Activated T-cell treated with anti-CD3 and anti-CD28 coated beads, Interleukin-2, amount 50 U/mL, for 4 hours (primary cell): Measurements from ENCODE around the gene HMCN1. TPM values are rescaled to one million over a fixed set of nuclear protein-coding genes. Genes with fewer than 3 reads are reported as not detected.
"Not testable (repeated sequence)": the region's sequence is repeated elsewhere in the genome, so short reads cannot be mapped to it uniquely, and the experiment has no call there.

Experiments used
- ATAC-seq, 2 donors: fragments of 200-7000 bp; cut with Tn5 transposase; one replicate each; pipeline ENCODE4 v1.10.0; 2021
- DNase-seq: peaks from one replicate; pipeline ENCODE4 v3.0.0-alpha.2; 2020
- H3K27me3 Mint-ChIP-seq: one replicate; pipeline ENCODE4 v1.8.0; 2021; ENCODE audit warnings: low read depth, mixed read lengths
- H3K36me3 Mint-ChIP-seq: one replicate; pipeline ENCODE4 v1.8.0; 2022; ENCODE audit warnings: mixed read lengths; ENCODE audit not compliant: insufficient read depth
- H3K4me1 Mint-ChIP-seq: one replicate; pipeline ENCODE4 v1.8.0; 2021; ENCODE audit warnings: low read depth, mixed read lengths
- H3K4me3 Mint-ChIP-seq: one replicate; pipeline ENCODE4 v1.8.0; 2021; ENCODE audit warnings: mild to moderate bottlenecking, moderate library complexity, mixed read lengths
- H3K9me3 Mint-ChIP-seq: one replicate; pipeline ENCODE4 v1.8.0; 2021; ENCODE audit warnings: mixed read lengths
- total RNA-seq, 3 donors: library from RNA; stranded (reverse); gene quantifications; one replicate each; pipeline ENCODE4 v1.2.1, GENCODE V29; 2021

Gene HMCN1
- total RNA-seq, 3 donors from 2014 or later: under 0.01 to 0.03 (median 0.03) TPM

- no peak for ATAC-seq
- no peak overlapping the region for H3K4me3 Mint-ChIP-seq
- no peak for DNase-seq
- H3K27me3 Mint-ChIP-seq: peaks cover 25% of the 10 kb centered on the region
- H3K9me3 Mint-ChIP-seq: no peaks in the 10 kb centered on the region
- H3K36me3 Mint-ChIP-seq: no peaks in the 10 kb centered on the region
- peaks cover 11% of the 10 kb centered on the region for H3K4me1 Mint-ChIP-seq
Measured at GRCh38 chr1:186210258-186210657, 476.1 kb downstream of the HMCN1 start.

DNA sequence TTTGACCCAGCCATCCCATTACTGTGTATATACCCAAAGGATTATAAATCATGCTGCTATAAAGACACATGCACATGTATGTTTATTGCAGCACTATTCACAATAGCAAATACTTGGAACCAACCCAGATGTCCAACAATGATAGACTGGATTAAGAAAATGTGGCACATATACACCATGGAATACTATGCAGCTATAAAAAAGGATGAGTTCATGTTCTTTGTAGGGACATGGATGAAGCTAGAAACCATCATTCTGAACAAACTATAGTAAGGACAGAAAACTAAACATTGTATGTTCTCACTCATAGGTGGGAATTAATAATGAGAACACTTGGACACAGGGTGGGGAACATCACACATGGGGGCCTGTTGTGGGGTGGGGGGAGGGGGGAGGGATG, 477.4 kb downstream of the HMCN1 start:
- not testable (repeated sequence) for H3K4me1 Mint-ChIP-seq, H3K36me3 Mint-ChIP-seq, DNase-seq, ATAC-seq, H3K9me3 Mint-ChIP-seq, H3K4me3 Mint-ChIP-seq
- peaks cover 25% of the 10 kb centered on the region for H3K27me3 Mint-ChIP-seq

DNA sequence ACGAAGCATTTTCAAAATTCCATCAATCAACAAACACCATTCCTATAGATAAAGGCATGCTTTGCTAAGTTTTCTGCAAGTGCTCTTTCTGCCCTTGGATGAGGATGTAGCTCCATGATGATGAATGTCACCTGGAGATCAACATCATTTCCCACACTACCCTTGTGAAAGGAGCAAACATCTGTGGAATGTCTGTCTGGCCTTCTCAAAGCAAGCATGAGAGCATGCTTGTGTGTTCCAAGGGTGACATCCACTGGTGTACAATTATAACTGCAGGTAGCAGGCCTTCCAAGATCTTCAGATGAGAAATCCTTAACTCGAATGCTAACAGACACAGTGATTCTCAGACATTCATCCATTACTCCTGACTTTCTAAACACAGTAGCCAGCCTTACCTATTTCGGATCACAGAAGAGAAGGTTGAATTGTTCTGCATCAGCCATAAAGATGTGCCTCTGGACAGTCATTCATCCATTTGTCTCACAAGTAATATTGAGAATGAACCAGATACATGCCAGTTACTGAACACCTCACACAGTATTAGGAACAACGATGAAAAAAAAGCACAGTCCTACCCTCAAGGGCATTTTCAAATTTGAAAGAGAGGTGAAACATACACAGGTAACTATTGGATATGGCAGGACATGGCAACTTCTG, 478.5 kb downstream of the HMCN1 start:
- no peak for ATAC-seq
- Mint-ChIP-seq H3K27me3 (peaks cover 16% of the 10 kb centered on the region), H3K4me1 (no peaks in the 10 kb centered on the region), H3K36me3 (no peaks in the 10 kb centered on the region), H3K9me3 (no peaks in the 10 kb centered on the region), H3K4me3 (no peak overlapping the region)
- DNase-seq: no peak

DNA sequence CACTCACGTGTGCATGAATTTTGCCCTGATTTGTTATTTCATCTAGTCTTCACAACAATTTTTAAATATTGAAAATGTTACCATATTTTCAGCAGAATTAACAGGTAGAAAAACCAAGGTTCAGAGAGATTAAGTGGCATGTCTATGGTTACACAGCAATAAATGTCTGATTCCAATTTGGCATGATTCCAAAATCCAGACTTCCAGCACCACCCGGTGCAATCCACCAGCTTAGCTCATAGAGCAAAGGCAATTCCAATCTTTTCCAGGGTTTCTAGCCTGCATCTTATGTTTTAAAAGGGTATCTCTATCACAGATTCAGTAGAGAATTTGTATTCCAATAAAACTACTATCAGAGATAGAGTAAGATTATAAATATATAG, 479.0 kb downstream of the HMCN1 start:
- Mint-ChIP-seq H3K36me3 (no peaks in the 10 kb centered on the region), H3K4me1 (no peaks in the 10 kb centered on the region), H3K9me3 (no peaks in the 10 kb centered on the region), H3K4me3 (no peak overlapping the region), H3K27me3 (peaks cover 12% of the 10 kb centered on the region)
- DNase-seq: no peak
- no peak for ATAC-seq

DNA sequence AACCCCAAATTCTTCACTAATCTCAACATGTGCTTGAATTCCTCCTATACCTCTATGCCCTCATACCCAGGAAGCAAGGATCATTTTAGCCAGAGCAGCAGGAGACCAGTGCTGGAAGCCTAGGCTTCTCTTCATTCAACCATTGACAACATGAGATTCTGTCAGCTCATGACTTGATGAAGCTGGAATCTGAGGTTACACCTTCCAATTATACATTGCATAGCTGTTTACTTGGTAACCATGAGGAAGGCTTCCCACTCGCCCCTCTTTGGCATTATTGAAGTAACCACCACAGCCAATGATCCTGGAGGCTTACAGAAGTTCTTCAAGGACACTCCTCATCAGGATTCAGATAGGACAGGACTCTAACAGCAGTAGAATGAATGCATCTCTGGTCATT, 480.6 kb downstream of the HMCN1 start:
- ATAC-seq: no peak
- Mint-ChIP-seq H3K4me3 (no peak overlapping the region), H3K4me1 (no peaks in the 10 kb centered on the region)

DNA sequence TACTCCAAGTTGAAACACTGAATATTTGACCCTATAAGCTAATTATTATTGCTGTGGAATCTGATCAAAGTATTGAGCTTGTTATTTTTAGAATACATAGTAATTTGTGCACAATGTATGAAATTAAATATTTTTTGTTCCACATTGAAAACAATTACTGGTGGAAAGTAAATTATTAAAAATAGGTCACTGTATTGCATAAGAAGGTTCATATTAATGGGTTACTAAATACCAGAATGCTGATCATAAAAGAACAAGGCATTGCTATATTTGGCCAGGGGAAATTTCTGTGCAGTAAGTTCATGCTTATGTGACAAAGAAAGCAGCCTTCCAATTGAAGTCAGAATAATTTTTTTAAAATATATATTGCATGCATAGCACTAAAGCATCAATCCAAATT, 481.4 kb downstream of the HMCN1 start:
- ATAC-seq (no peak), DNase-seq (no peak)
- Mint-ChIP-seq H3K27me3 (peaks cover 7% of the 10 kb centered on the region), H3K9me3 (no peaks in the 10 kb centered on the region), H3K36me3 (no peaks in the 10 kb centered on the region), H3K4me1 (no peaks in the 10 kb centered on the region), H3K4me3 (no peak overlapping the region)

More for the DNA sequence above, 480.6 kb downstream of the HMCN1 start:
- DNase-seq: no peak
- Mint-ChIP-seq H3K27me3 (peaks cover 7% of the 10 kb centered on the region), H3K36me3 (no peaks in the 10 kb centered on the region), H3K9me3 (no peaks in the 10 kb centered on the region)

- Mint-ChIP-seq H3K4me3 (no peak overlapping the region), H3K27me3 (peaks cover 2% of the 10 kb centered on the region), H3K4me1 (no peaks in the 10 kb centered on the region), H3K36me3 (no peaks in the 10 kb centered on the region), H3K9me3 (no peaks in the 10 kb centered on the region)
- no peak for DNase-seq
- ATAC-seq: no peak
Measured at GRCh38 chr1:186218654-186219352, 484.6 kb downstream of the HMCN1 start.

DNA sequence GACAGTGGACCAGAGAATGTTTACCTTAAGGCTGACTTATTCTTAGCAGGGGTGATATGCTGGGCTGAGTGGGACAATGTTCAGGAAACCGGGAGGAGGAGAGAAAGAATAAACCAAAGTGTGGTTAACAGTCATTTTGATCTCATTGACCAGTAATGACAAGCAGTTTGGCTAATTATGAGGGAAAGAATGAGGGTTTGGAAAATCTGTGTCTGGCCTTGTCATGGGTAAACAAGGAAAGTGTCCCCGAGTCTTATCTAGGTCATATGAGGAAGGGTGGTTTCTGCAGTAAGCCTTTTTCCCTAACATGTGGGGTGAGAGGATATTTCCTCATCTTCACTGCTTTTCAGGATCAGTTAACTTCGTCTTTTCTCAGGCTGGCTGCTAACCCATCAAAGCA, 485.9 kb downstream of the HMCN1 start:
- Mint-ChIP-seq H3K36me3 (no peaks in the 10 kb centered on the region), H3K9me3 (no peaks in the 10 kb centered on the region), H3K4me1 (no peaks in the 10 kb centered on the region), H3K4me3 (no peak overlapping the region), H3K27me3 (peaks cover 2% of the 10 kb centered on the region)
- ATAC-seq: no peak
- no peak for DNase-seq

DNA sequence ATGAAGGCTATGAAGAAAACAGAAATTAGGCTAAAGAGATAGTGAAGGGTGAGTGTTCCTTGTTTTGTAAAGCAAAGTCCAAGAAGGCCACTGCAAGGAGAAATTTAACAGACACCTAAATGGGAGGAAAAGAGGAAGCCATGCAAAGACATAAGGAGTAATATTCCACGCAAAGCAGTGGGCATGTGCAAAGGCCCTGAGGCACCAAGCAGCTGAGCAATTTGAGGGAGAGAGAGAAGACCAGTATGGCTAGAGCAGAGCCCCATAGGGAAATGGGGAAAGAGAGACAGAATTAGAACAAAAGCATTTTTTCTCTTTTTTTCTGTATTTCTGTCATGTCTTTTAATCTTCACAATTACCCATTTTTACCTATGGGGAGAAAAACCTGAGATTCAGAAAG, 486.7 kb downstream of the HMCN1 start:
- Mint-ChIP-seq H3K27me3 (peaks cover 2% of the 10 kb centered on the region), H3K36me3 (no peaks in the 10 kb centered on the region), H3K4me3 (no peak overlapping the region), H3K4me1 (no peaks in the 10 kb centered on the region), H3K9me3 (no peaks in the 10 kb centered on the region)
- ATAC-seq (no peak), DNase-seq (no peak)

GRCh38 chr1:186225096-186225495, 490.9 kb downstream of the HMCN1 start:
- Mint-ChIP-seq H3K9me3 (no peaks in the 10 kb centered on the region), H3K36me3 (no peaks in the 10 kb centered on the region), H3K4me3 (no peak overlapping the region), H3K27me3 (peaks cover 2% of the 10 kb centered on the region), H3K4me1 (no peaks in the 10 kb centered on the region)
- DNase-seq (no peak), ATAC-seq (no peak)

DNA sequence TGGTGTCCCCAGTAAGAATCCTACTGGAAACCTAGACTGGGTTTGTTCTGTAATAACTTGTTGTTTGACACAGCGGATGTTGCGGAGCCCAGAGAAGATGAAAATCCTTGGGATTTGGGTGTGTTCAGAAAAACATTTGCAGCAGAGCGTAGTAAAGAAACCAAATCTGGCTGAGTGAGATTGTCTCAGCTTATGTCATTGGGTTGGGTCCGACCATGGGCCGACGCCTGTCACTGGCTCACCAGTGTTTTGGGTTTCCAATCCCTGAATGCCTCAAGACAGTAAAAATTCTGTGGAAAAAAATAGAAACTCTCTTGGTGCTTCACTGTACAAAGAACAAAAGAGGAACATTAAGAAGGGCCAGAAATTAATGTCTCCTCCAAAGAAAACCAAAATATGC, 494.6 kb downstream of the HMCN1 start:
- Mint-ChIP-seq H3K36me3 (no peaks in the 10 kb centered on the region), H3K4me1 (no peaks in the 10 kb centered on the region), H3K27me3 (peaks cover 2% of the 10 kb centered on the region), H3K9me3 (no peaks in the 10 kb centered on the region), H3K4me3 (no peak overlapping the region)
- DNase-seq (no peak), ATAC-seq (no peak)

DNA sequence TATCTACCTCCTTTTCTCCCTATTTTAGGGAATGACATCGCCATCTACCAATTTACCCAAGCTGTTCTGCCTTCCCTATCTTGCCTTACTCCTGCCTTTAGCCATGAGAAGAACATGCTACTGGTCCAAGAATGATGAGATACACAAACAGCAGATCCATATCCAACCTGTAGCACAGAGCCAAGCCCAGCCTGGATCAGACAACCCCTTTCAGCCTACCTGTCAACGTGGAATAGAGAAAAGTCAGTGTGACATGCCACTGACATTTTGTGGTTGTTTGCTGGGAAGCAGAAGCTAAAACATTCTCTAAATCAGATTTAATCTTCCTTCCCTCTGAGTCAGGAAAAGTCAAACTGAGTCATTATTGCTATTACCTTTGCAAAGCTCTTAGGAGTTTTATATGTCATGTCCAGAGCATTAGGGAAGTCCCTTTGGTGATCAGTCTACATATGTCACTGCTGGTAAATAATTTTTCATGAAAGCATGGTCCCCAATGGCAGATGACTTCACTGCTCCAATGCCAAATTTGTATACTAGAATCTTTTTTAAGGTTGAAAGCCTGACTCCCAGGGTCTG, 497.8 kb downstream of the HMCN1 start:
- Mint-ChIP-seq H3K27me3 (peaks cover 2% of the 10 kb centered on the region), H3K9me3 (no peaks in the 10 kb centered on the region), H3K36me3 (no peaks in the 10 kb centered on the region), H3K4me1 (no peaks in the 10 kb centered on the region), H3K4me3 (no peak overlapping the region)
- DNase-seq (no peak), ATAC-seq (no peak)

- Mint-ChIP-seq H3K9me3 (no peaks in the 10 kb centered on the region), H3K27me3 (peaks cover 4% of the 10 kb centered on the region), H3K4me3 (no peak overlapping the region), H3K36me3 (no peaks in the 10 kb centered on the region), H3K4me1 (no peaks in the 10 kb centered on the region)
- DNase-seq (no peak), ATAC-seq (no peak)
Measured at GRCh38 chr1:186234976-186235686, 500.9 kb downstream of the HMCN1 start.

- Mint-ChIP-seq H3K4me1 (no peaks in the 10 kb centered on the region), H3K36me3 (no peaks in the 10 kb centered on the region), H3K27me3 (peaks cover 4% of the 10 kb centered on the region), H3K9me3 (no peaks in the 10 kb centered on the region), H3K4me3 (no peak overlapping the region)
- no peak for ATAC-seq
- DNase-seq: no peak
Measured at GRCh38 chr1:186235696-186236095, 501.5 kb downstream of the HMCN1 start.
